ENCODE measurements around the gene FLRT1. TPM values are rescaled to one million over a fixed set of nuclear protein-coding genes. Genes with fewer than 3 reads are reported as not detected.

Gene FLRT1
- total and polyA plus RNA-seq, 2 of the 13 experiments (the other 11 are each of a cell fraction or from before 2014, with no cell fraction given), result 0.02 to 0.08 TPM

DNA sequence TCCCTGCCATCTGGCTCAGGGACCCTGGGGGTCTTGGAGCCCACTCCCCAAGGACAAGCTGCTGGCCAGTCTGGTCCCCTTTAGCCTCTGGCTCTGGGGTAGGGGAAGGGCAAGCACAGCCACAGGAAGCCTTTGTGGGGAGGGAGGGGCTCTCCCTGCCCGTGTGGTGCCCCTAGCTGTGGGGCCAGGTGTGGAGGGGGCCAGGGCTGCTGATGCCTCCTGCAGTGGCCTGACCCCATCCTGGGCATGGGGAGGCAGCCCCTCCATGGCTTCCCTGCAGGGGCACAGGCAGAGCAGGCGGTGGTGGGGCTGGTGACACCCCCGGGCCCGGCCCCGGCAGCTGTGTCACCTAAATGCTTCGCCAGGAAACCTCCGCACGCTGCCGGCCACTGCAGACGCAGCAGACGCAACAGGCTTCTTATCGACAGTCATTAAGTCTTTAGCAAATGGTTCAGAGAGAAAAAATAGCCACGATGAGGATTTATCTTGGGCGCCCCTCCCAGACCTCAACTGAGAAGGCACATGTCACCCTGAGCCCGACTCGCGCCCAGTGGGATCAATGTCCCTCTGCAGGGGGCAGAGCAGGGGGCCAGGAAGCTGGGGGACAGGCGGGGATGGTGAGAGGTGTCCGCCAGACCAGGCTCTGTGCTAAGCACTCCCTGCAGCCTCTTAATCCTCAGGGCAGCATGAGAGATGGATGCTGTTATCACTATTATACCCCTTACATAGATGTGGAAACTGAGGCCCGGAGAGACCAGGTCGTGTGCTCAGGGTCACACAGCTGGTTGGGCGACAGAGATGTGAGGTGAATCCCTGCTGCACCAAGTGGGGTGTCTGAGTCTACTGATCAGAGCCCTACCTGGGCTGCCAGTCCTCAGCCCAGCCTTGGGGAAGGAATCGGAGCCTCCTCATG, 33.9 kb downstream of the FLRT1 start:
- no peaks in the 10 kb centered on the region for H3K36me3 ChIP-seq (replicated peaks in 1 of 2; ENCODE audit: control insufficient read depth in 1 of 2, insufficient read depth in 2 of 2, low read length in 2 of 2)
- no peak overlapping the region for H2AFZ ChIP-seq (ENCODE audit: low read length)
- H3K9ac ChIP-seq (ENCODE audit: insufficient read depth, low read depth, low read length), result no peak overlapping the region
- H3K4me3 ChIP-seq (replicated peaks in 1 of 3; ENCODE audit: insufficient read depth in 1 of 3, low read depth in 2 of 3, low read length in 3 of 3), result no peak overlapping the region
- TF ChIP-seq ZNF629 (CRISPR knock-in tag; conservative IDR thresholded peaks at IDR 0.05) (peak; percentile 82), ONECUT2 (CRISPR knock-in tag; IDR thresholded peaks at IDR 0.05) (no peak), KAT8 (CRISPR knock-in tag; IDR thresholded peaks at IDR 0.05) (no peak)
- FAIRE-seq (no peak), DNase-seq (ENCODE audit: low spot score) (no peak), ATAC-seq (no peak)
- peaks cover 14% of the 10 kb centered on the region; the same call in 1 of the 2 replicates for H4K20me1 ChIP-seq (ENCODE audit: insufficient read depth, low read length)
- CTCF ChIA-PET (ENCODE audit: low intra/inter-chr PET ratio, low total read pairs), result no interaction called here
- intact Hi-C loops (cut with micrococcal nuclease; ENCODE audit: unreplicated experiment) (no loop called here), in situ Hi-C loops (cut with HindIII; ENCODE audit: extremely low pct_ligation_motif_present, low pct_unique_long_range_greater_than_20kb) (no loop called here)
- 89% methylated on average over 19 of the region's 23 CpGs for WGBS (ENCODE audit: low lambda C conversion rate)
- H3K4me1 ChIP-seq (ENCODE audit: insufficient read depth, low read length), result no peaks in the 10 kb centered on the region
- no TSS peak for BruUV-seq (replicated peaks)
- POLR2A ChIA-PET, result interaction anchor here (0.7 kb wide), 1 partner anchor 16 kb away, joined by 3 read pairs; no protein-coding TSS in a partner anchor
- H3K79me2 ChIP-seq (ENCODE audit: insufficient read depth, low read length), result no peaks in the 10 kb centered on the region
- H3K4me2 ChIP-seq (ENCODE audit: low read depth, low read length), result no peak overlapping the region
- H3K27me3 ChIP-seq (ENCODE audit: control insufficient read depth in 1 of 2, insufficient read depth in 2 of 2, low read length in 2 of 2), result no peaks in the 10 kb centered on the region
- no peak overlapping the region for H3K27ac ChIP-seq (ENCODE audit: extremely low read length, insufficient read depth, low read length)
- no peaks in the 10 kb centered on the region for H3K9me3 ChIP-seq (ENCODE audit: low read length)

DNA sequence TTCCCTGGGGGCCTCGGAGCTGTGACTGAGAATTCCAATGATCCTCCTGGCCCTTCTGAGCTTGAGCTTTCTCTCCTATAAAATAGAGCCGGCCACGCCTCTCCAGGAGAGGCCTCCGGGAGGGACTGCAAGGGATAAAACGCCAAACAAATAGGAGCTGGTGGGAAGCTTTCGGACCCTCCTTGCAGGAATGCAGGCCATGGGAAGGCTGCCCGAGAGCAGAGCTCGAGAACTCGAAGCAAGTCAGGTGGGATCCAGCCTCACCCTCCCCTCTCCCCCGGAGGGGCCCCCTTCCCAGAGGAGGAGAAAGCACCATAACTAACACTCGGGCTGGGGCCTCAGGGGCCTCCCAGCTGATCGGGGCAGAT, 34.6 kb downstream of the FLRT1 start:
- Histone ChIP-seq H3K27me3 (ENCODE audit: control insufficient read depth in 1 of 2, insufficient read depth in 2 of 2, low read length in 2 of 2) (no peaks in the 10 kb centered on the region), H3K4me2 (ENCODE audit: low read depth, low read length) (no peak overlapping the region), H3K79me2 (ENCODE audit: insufficient read depth, low read length) (no peaks in the 10 kb centered on the region), H3K9me3 (ENCODE audit: low read length) (no peaks in the 10 kb centered on the region), H3K36me3 (replicated peaks in 1 of 2; ENCODE audit: control insufficient read depth in 1 of 2, insufficient read depth in 2 of 2, low read length in 2 of 2) (no peaks in the 10 kb centered on the region), H3K9ac (ENCODE audit: insufficient read depth, low read depth, low read length) (no peak overlapping the region), H3K27ac (ENCODE audit: extremely low read length, insufficient read depth, low read length) (no peak overlapping the region), H4K20me1 (ENCODE audit: insufficient read depth, low read length) (peaks cover 20% of the 10 kb centered on the region; the same call in 1 of the 2 replicates), H3K4me1 (ENCODE audit: insufficient read depth, low read length) (no peaks in the 10 kb centered on the region), H3K4me3 (replicated peaks in 1 of 3; ENCODE audit: insufficient read depth in 1 of 3, low read depth in 2 of 3, low read length in 3 of 3) (no peak overlapping the region), H2AFZ (ENCODE audit: low read length) (no peak overlapping the region)
- in situ Hi-C loops (cut with HindIII; ENCODE audit: extremely low pct_ligation_motif_present, low pct_unique_long_range_greater_than_20kb), result no loop called here
- no peak for ATAC-seq
- WGBS (ENCODE audit: low lambda C conversion rate), result 86% methylated on average over 11 of the region's 12 CpGs
- FAIRE-seq, result no peak
- CTCF ChIA-PET (ENCODE audit: low intra/inter-chr PET ratio, low total read pairs), result no interaction called here
- POLR2A ChIA-PET, result no interaction called here
- no peak for DNase-seq (ENCODE audit: low spot score)
- intact Hi-C loops (cut with micrococcal nuclease; ENCODE audit: unreplicated experiment), result no loop called here
- no TSS peak for BruUV-seq (replicated peaks)
- TF ChIP-seq ZNF775 (CRISPR knock-in tag; IDR thresholded peaks at IDR 0.05; ENCODE audit: borderline replicate concordance) (no peak), TBX3 (IDR thresholded peaks at IDR 0.05; ENCODE audit: borderline replicate concordance) (no peak), ARNTL (CRISPR knock-in tag; IDR thresholded peaks at IDR 0.05) (no peak), ZNF136 (CRISPR knock-in tag; IDR thresholded peaks at IDR 0.05; ENCODE audit: low read depth) (no peak), ZNF510 (CRISPR knock-in tag; IDR thresholded peaks at IDR 0.05; ENCODE audit: low read depth) (no peak), ZFYVE20 (CRISPR knock-in tag; IDR thresholded peaks at IDR 0.05; ENCODE audit: borderline replicate concordance, low read depth) (no peak), KLF16 (CRISPR knock-in tag; IDR thresholded peaks at IDR 0.05) (no peak)
- TF ChIP-seq, protein P1, sequence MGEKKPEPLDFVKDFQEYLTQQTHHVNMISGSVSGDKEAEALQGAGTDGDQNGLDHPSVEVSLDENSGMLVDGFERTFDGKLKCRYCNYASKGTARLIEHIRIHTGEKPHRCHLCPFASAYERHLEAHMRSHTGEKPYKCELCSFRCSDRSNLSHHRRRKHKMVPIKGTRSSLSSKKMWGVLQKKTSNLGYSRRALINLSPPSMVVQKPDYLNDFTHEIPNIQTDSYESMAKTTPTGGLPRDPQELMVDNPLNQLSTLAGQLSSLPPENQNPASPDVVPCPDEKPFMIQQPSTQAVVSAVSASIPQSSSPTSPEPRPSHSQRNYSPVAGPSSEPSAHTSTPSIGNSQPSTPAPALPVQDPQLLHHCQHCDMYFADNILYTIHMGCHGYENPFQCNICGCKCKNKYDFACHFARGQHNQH (CRISPR knock-in tag; IDR thresholded peaks at IDR 0.05), result no peak
- TF ChIP-seq, protein P2, sequence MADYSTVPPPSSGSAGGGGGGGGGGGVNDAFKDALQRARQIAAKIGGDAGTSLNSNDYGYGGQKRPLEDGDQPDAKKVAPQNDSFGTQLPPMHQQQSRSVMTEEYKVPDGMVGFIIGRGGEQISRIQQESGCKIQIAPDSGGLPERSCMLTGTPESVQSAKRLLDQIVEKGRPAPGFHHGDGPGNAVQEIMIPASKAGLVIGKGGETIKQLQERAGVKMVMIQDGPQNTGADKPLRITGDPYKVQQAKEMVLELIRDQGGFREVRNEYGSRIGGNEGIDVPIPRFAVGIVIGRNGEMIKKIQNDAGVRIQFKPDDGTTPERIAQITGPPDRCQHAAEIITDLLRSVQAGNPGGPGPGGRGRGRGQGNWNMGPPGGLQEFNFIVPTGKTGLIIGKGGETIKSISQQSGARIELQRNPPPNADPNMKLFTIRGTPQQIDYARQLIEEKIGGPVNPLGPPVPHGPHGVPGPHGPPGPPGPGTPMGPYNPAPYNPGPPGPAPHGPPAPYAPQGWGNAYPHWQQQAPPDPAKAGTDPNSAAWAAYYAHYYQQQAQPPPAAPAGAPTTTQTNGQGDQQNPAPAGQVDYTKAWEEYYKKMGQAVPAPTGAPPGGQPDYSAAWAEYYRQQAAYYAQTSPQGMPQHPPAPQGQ (CRISPR knock-in tag; IDR thresholded peaks at IDR 0.05; ENCODE audit: borderline replicate concordance), result no peak
